22Rv1 (cell line): Measurements from ENCODE around the gene AK2.
A peak's percentile ranks its signal among the peaks of the same experiment; 100 is the strongest.

Experiments
- H3K27ac ChIP-seq: fragments of 450-650 bp; 2 replicates; pipeline ENCODE4 v1.5.1; 2017
- ZFX ChIP-seq: fragments of 450-650 bp; IDR thresholded peaks from 2 replicates; pipeline ENCODE4 v1.6.1; 2017; ENCODE audit warnings: antibody characterized with exemption, borderline replicate concordance
- TF ChIP-seq, protein P1 (sequence below): fragments of 450-650 bp; IDR thresholded peaks from 2 replicates; pipeline ENCODE4 v1.5.1; 2017; ENCODE audit warnings: mild to moderate bottlenecking

Gene AK2

DNA sequence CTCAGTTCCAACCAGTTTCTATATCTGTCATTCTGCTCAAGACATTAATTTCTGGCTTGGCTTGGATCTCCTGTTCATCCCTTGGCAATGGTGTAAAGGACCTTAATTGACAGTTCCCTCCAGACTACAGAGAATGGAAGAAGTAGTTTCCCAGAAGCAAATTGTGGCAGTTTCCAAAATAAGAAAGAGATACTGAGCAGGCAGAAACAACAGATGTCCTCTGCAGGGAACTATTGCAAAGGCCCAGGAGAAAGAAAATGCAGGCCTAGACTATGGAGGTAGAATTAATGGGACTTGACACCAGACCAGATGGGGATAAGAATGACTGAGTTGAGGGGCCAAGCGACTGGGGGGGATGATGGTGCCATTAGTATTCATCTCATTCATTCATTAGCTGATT is 6.1 kb upstream of the AK2 start:
- no peak for TF ChIP-seq ZFX
- TF ChIP-seq, protein P1, sequence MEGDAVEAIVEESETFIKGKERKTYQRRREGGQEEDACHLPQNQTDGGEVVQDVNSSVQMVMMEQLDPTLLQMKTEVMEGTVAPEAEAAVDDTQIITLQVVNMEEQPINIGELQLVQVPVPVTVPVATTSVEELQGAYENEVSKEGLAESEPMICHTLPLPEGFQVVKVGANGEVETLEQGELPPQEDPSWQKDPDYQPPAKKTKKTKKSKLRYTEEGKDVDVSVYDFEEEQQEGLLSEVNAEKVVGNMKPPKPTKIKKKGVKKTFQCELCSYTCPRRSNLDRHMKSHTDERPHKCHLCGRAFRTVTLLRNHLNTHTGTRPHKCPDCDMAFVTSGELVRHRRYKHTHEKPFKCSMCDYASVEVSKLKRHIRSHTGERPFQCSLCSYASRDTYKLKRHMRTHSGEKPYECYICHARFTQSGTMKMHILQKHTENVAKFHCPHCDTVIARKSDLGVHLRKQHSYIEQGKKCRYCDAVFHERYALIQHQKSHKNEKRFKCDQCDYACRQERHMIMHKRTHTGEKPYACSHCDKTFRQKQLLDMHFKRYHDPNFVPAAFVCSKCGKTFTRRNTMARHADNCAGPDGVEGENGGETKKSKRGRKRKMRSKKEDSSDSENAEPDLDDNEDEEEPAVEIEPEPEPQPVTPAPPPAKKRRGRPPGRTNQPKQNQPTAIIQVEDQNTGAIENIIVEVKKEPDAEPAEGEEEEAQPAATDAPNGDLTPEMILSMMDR, result no peak
- no peak overlapping the region for H3K27ac ChIP-seq

GRCh38 chr1:33041026-33041425 is 4.3 kb upstream of the AK2 start:
- H3K27ac ChIP-seq, result no peak overlapping the region
- no peak for TF ChIP-seq ZFX
- TF ChIP-seq, protein P1, result no peak

DNA sequence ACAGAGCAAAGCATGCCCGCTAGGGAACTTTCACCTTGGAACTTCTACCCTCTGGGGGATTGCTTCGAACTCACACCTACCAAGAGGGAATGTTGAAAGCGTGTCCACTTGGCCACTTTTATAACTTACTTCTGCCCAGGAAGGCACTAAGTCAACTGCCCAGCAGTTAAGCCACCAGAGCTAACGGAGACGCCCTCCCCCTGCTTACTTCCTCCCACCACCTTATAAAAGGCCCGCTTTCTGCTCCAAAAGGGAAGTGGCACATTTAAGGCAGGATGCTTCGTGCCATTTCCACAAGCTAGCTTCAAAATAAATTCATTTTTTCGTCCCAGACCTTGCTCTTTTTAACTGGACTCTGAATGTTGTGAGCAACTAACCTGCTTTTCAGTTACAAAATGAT is 3.2 kb upstream of the AK2 start:
- TF ChIP-seq, protein P1, result no peak
- TF ChIP-seq ZFX, result no peak
- H3K27ac ChIP-seq, result no peak overlapping the region

GRCh38 chr1:33036051-33036525 is 595 bp downstream of the AK2 start:
- H3K27ac ChIP-seq, result peak overlapping the region; percentile 73
- TF ChIP-seq, protein P1, result no peak
- no peak for TF ChIP-seq ZFX

DNA sequence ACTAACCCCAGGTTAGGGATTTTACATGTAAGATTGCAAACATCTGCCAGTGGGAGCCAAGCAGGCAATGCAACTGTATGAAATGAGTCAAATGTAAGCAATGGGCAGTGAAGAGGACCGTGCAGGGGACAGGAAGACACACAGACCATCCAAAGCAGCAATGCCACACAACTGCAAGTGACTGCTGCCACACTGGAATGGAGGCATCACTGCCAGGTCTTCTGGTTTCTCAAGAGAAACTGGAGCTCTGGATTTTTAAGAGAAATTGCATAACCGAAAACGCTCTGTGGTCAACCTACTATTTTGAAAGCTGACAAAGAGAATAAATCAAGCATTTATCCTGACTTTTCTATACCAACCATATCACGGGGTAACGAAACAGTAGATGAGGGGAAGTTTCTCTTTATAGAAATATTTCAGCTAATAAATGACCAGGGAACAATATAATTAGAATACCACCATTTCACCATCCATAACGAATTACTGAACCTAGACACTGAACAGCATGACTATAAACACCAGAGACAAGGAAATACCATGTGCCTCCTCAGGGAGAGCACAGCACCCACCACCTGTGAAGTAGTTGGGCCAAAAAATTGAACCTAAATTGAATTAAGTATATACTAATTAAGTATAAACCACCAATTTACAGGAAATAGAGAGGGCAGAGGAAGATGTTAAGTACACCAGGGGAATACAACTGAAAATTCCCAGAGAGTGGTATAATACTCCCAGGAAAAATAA is 4.4 kb downstream of the AK2 start:
- H3K27ac ChIP-seq, result no peak overlapping the region
- TF ChIP-seq, protein P1, result no peak
- no peak for TF ChIP-seq ZFX

DNA sequence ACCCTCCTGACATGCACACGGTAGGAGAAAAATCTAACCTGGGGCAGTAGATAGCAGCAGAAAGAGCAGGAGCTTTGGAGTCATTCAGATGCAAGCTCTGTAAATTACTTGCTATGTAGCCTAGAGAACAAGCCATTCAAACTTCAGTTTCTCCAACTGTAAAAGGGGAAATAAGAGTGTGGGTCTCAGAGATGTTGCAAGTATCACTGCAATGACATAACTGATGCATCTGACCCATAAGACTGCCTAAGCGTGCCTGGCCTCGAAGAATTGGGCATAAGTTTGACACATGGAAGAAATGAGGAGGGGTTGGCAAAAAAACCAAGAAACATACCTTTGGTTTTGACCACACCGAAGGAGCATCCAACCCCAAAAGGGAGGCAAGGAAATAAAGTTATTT is 5.2 kb downstream of the AK2 start:
- H3K27ac ChIP-seq, result no peak overlapping the region
- TF ChIP-seq, protein P1, result no peak
- no peak for TF ChIP-seq ZFX

- H3K27ac ChIP-seq, result no peak overlapping the region
- TF ChIP-seq ZFX, result no peak
- TF ChIP-seq, protein P1, result no peak
Observed at GRCh38 chr1:33030575-33030974, 6.1 kb downstream of the AK2 start.
